Measurements from ENCODE around the gene EPS8.

- TF ChIP-seq POLR2A (IDR thresholded peaks at IDR 0.05) (no peak), CTCF (IDR thresholded peaks at IDR 0.05) (no peak)
Measured at GRCh38 chr12:15677726-15678201, 111.4 kb downstream of the EPS8 start.
